GM12891 (cell line): Measurements from ENCODE around the gene NT5C3A.

ENCODE experiments used
- POLR2A ChIP-seq: IDR thresholded peaks from 2 replicates; pipeline ENCODE4 v1.6.1; 2011; ENCODE audit warnings: low read depth, low read length, control low read depth
- POLR2AphosphoS5 ChIP-seq: IDR thresholded peaks from 2 replicates; pipeline ENCODE4 v1.6.1; 2011; ENCODE audit warnings: low read depth, low read length, control low read depth
- TAF1 ChIP-seq: IDR thresholded peaks from 2 replicates; pipeline ENCODE4 v1.6.1; 2011; ENCODE audit warnings: low read depth, low read length, control low read depth

DNA sequence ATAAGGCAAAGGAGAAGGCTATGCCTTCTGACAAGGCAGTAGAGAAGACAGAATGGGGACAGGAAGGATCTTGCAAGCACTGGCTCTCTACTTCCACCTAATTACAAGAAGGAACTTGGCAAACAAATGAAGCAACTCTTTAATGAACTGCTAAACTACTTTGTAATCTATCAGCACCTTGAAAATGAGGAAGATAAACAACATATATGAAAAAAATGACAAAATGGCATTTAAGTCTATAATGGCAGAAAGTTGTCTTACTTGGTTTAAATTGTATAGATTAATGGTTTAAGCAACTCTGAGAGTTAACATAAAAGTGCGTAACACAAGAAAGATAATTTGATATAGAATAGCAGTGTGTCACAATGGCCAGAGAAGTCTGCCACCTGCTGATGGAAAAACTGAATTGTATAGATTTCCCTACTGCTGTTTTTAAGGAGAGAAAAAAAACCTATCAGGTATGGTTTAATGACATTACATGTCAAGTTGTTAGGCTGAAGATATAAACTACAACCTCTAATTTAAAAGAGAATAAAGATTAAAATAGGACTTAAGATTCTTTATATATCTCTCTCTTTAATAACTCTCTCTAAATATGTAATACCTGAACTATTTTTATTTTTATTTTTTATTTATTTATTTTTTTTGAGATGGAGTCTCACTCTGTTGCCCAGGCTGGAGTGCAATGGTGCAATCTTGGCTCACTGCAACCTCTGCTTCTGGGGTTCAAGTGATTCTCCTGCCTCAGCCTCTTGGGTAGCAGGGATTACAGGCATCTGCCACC, 11.8 kb downstream of the NT5C3A start:
- TF ChIP-seq POLR2A (no peak), POLR2AphosphoS5 (no peak), TAF1 (no peak)
